ENCODE data around the gene SORCS3.

SORCS3 gene

DNA sequence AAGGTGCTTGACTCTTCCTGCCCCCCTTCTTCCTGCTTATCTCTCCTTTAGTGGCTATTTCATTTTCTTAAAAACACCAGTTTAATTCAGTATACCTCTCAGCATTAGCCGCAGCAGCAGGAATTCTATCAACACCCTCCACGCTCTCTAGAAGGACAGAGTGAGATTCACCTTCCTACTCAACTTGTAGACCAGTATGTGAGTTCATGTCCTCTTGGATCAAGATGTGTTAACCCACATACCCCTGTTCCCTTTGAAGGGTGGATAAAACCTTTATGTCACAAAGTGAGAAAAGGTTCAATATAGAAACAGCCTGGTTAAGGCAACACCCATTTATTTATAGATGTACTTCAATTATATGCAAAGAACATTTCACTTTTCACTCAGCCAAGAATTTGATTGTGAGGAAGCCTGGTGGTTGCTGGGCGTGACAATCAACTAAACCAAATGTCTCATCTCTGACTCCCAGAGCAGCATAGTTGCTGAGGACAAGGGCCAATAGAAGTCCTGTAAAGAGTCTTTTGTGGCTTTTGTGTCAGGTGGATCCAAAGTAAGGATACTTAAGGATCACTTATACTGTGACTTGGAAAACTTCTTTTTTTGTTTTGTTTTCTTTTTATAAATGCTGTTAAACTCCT, 617.1 kb downstream of the SORCS3 start:
- no peak for TF ChIP-seq EZH2phosphoT487 (IDR thresholded peaks at IDR 0.05; ENCODE audit: borderline replicate concordance, low read length)
- TF ChIP-seq, protein P1, sequence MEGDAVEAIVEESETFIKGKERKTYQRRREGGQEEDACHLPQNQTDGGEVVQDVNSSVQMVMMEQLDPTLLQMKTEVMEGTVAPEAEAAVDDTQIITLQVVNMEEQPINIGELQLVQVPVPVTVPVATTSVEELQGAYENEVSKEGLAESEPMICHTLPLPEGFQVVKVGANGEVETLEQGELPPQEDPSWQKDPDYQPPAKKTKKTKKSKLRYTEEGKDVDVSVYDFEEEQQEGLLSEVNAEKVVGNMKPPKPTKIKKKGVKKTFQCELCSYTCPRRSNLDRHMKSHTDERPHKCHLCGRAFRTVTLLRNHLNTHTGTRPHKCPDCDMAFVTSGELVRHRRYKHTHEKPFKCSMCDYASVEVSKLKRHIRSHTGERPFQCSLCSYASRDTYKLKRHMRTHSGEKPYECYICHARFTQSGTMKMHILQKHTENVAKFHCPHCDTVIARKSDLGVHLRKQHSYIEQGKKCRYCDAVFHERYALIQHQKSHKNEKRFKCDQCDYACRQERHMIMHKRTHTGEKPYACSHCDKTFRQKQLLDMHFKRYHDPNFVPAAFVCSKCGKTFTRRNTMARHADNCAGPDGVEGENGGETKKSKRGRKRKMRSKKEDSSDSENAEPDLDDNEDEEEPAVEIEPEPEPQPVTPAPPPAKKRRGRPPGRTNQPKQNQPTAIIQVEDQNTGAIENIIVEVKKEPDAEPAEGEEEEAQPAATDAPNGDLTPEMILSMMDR (IDR thresholded peaks at IDR 0.05; ENCODE audit: low read depth, low read length, poor library complexity, severe bottlenecking), result no peak
- H3K27me3 ChIP-seq (ENCODE audit: control insufficient read depth, low read length), result no peaks in the 10 kb centered on the region
- no peaks in the 10 kb centered on the region for H3K79me2 ChIP-seq (ENCODE audit: control insufficient read depth, low read length)
- H3K4me1 ChIP-seq (ENCODE audit: control insufficient read depth, low read length), result no peaks in the 10 kb centered on the region
- no peak overlapping the region for H3K4me2 ChIP-seq (ENCODE audit: low read length)
- H3K27ac ChIP-seq (ENCODE audit: low read depth, low read length), result no peak overlapping the region
- no peaks in the 10 kb centered on the region for H3K9me3 ChIP-seq (ENCODE audit: control insufficient read depth, insufficient read depth, low read length)
- no peaks in the 10 kb centered on the region for H3K36me3 ChIP-seq (ENCODE audit: control insufficient read depth, low read length)
- no peaks in the 10 kb centered on the region for H3F3A ChIP-seq (ENCODE audit: control insufficient read depth, insufficient read depth)
- no peak overlapping the region for H3K4me3 ChIP-seq (ENCODE audit: low read length)
- no peaks in the 10 kb centered on the region for H3K9me2 ChIP-seq (replicated peaks; ENCODE audit: control insufficient read depth, low read length)
- H4K20me1 ChIP-seq (ENCODE audit: control insufficient read depth, insufficient read depth, low read depth, low read length), result no peaks in the 10 kb centered on the region

DNA sequence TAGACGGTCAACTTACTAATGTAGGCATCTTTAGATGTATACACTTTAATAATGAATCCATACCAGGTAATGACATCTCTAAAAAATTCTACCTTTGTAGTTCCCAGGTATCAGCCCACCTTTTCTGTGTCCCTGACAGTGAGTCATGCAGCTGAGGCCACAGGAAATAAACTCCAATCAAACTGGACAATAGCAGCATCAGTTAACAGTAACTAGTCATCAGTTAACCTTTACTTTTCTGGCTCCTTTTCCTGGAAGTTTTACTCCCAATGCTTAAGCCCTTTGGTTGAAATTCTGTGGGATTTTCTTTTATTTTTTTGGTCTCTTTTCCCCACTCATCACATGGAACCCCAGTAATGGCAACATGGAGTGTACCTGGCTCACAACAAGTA, 617.6 kb downstream of the SORCS3 start:
- no peaks in the 10 kb centered on the region for H3K9me3 ChIP-seq (ENCODE audit: control insufficient read depth, insufficient read depth, low read length)
- no peak overlapping the region for H3K4me3 ChIP-seq (ENCODE audit: low read length)
- H3K4me2 ChIP-seq (ENCODE audit: low read length), result no peak overlapping the region
- H3K79me2 ChIP-seq (ENCODE audit: control insufficient read depth, low read length), result no peaks in the 10 kb centered on the region
- H3K27ac ChIP-seq (ENCODE audit: low read depth, low read length), result no peak overlapping the region
- H3K4me1 ChIP-seq (ENCODE audit: control insufficient read depth, low read length), result no peaks in the 10 kb centered on the region
- no peaks in the 10 kb centered on the region for H3K9me2 ChIP-seq (replicated peaks; ENCODE audit: control insufficient read depth, low read length)
- TF ChIP-seq, protein P1 (IDR thresholded peaks at IDR 0.05; ENCODE audit: low read depth, low read length, poor library complexity, severe bottlenecking), result no peak
- no peaks in the 10 kb centered on the region for H4K20me1 ChIP-seq (ENCODE audit: control insufficient read depth, insufficient read depth, low read depth, low read length)
- H3K36me3 ChIP-seq (ENCODE audit: control insufficient read depth, low read length), result no peaks in the 10 kb centered on the region
- H3F3A ChIP-seq (ENCODE audit: control insufficient read depth, insufficient read depth), result no peaks in the 10 kb centered on the region
- no peaks in the 10 kb centered on the region for H3K27me3 ChIP-seq (ENCODE audit: control insufficient read depth, low read length)

DNA sequence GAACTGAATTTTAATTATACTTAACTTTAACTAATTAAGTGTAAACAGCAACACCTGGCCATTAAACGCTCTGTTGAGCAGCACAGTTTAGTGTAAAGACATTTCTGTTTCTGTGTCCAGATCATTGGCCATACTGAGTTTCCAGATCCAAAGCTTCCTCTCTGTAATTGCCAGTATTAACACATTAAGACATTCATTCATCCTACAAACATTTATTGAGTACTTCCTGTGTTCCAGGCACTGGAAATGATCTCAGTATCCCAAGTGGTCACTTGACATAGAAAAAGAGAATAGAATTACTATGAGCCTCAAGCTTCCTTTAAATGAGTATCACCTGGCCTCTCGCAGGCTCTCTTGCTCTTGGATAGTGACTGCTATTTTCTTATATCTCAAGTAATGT, 618.1 kb downstream of the SORCS3 start:
- Histone ChIP-seq H3K4me1 (ENCODE audit: control insufficient read depth, low read length) (no peaks in the 10 kb centered on the region), H3F3A (ENCODE audit: control insufficient read depth, insufficient read depth) (no peaks in the 10 kb centered on the region), H3K36me3 (ENCODE audit: control insufficient read depth, low read length) (no peaks in the 10 kb centered on the region), H4K20me1 (ENCODE audit: control insufficient read depth, insufficient read depth, low read depth, low read length) (no peaks in the 10 kb centered on the region), H3K9me3 (ENCODE audit: control insufficient read depth, insufficient read depth, low read length) (no peaks in the 10 kb centered on the region), H3K27me3 (ENCODE audit: control insufficient read depth, low read length) (no peaks in the 10 kb centered on the region), H3K27ac (ENCODE audit: low read depth, low read length) (no peak overlapping the region), H3K79me2 (ENCODE audit: control insufficient read depth, low read length) (no peaks in the 10 kb centered on the region), H3K9me2 (replicated peaks; ENCODE audit: control insufficient read depth, low read length) (no peaks in the 10 kb centered on the region), H3K4me3 (ENCODE audit: low read length) (no peak overlapping the region), H3K4me2 (ENCODE audit: low read length) (no peak overlapping the region)
- TF ChIP-seq EZH2phosphoT487 (IDR thresholded peaks at IDR 0.05; ENCODE audit: borderline replicate concordance, low read length), result no peak
- TF ChIP-seq, protein P1 (IDR thresholded peaks at IDR 0.05; ENCODE audit: low read depth, low read length, poor library complexity, severe bottlenecking), result no peak
